SK-N-SH (cell line): ENCODE measurements around the gene DLG2. TPM values are rescaled to one million over a fixed set of nuclear protein-coding genes. Genes with fewer than 3 reads are reported as not detected.

Experiments used
- CTCF ChIA-PET: fragments of 300-600, 350-600 bp; formaldehyde crosslinking; extraction: SDS; loops from one replicate; lab custom pipeline; 2021; lab: Yijun Ruan, JAX
- POLR2A ChIA-PET: fragments of 350-600 bp; sonication (Branson Sonifier 250); formaldehyde crosslinking; extraction: SDS; loops from one replicate; lab custom pipeline; 2020; ENCODE audit warnings: antibody characterized with exemption, inconsistent platforms; lab: Yijun Ruan, JAX
- DNase-seq: peaks from one replicate; pipeline ENCODE4 v3.0.0; 2012
- H2AFZ ChIP-seq: fragments of 200-600 bp; sonication (generic); 2 replicates; pipeline ENCODE4 v1.8.1; 2016; ENCODE audit warnings: antibody characterized with exemption, mild to moderate bottlenecking, low read depth
- H3F3A ChIP-seq: fragments of 200-600 bp; sonication (generic); replicated peaks from 2 replicates; pipeline ENCODE3; 2016; ENCODE audit warnings: antibody characterized with exemption, mild to moderate bottlenecking; ENCODE audit not compliant: insufficient read depth
- H3K27ac ChIP-seq, 2 experiments: fragments of 200-500 bp in 1 of 2; fragments of 200-600 bp in 1 of 2; sonication (Bioruptor generic) in 1 of 2; sonication (generic), shearing (Covaris generic) in 1 of 2; 2 replicates each; pipeline versions ENCODE4 v1.5.1 to v1.6.1; 2014 to 2016; ENCODE audit warnings: low read depth in 2 of 2, inconsistent platforms in 1 of 2, low read length in 1 of 2, mild to moderate bottlenecking in 1 of 2, mixed read lengths in 1 of 2
- H3K27me3 ChIP-seq: fragments of 200-600 bp; sonication (generic), shearing (Covaris generic); 2 replicates; pipeline ENCODE4 v1.6.1; 2016; ENCODE audit warnings: mixed run types; ENCODE audit not compliant: insufficient read depth
- H3K36me3 ChIP-seq, 2 experiments: fragments of 200-500 bp in 1 of 2; fragments of 200-600 bp in 1 of 2; sonication (Bioruptor generic) in 1 of 2; sonication (generic) in 1 of 2; replicated peaks in 1 of 2; 2 replicates each; pipeline versions ENCODE3 to v1.5.1; 2014 to 2016; ENCODE audit warnings: low read length in 1 of 2, mild to moderate bottlenecking in 1 of 2; ENCODE audit not compliant: insufficient read depth in 2 of 2, control insufficient read depth in 1 of 2
- H3K4me1 ChIP-seq, 2 experiments: fragments of 200-500 bp in 1 of 2; fragments of 200-600 bp in 1 of 2; sonication (Bioruptor generic) in 1 of 2; sonication (generic), shearing (Covaris generic) in 1 of 2; 2 replicates each; pipeline versions ENCODE4 v1.5.1 to v1.6.1; 2014 to 2016; ENCODE audit warnings: low read depth in 1 of 2, low read length in 1 of 2, mixed run types in 1 of 2; ENCODE audit not compliant: insufficient read depth in 2 of 2, control insufficient read depth in 1 of 2
- H3K4me2 ChIP-seq: fragments of 200-600 bp; sonication (generic), shearing (Covaris generic); 2 replicates; pipeline ENCODE4 v1.6.1; 2017; ENCODE audit warnings: mixed run types
- H3K4me3 ChIP-seq, 2 experiments: fragments of 200-500 bp in 1 of 2; fragments of 200-600 bp in 1 of 2; sonication (Bioruptor generic) in 1 of 2; sonication (generic), shearing (Covaris generic) in 1 of 2; 2 replicates each; pipeline versions ENCODE4 v1.5.1 to v1.8.1; 2014 to 2016; ENCODE audit warnings: low read depth in 2 of 2, inconsistent platforms in 1 of 2, low read length in 1 of 2, mild to moderate bottlenecking in 1 of 2, mixed read lengths in 1 of 2, moderate library complexity in 1 of 2
- H3K79me2 ChIP-seq: fragments of 200-600 bp; sonication (generic); 2 replicates; pipeline ENCODE4 v1.8.1; 2017; ENCODE audit warnings: mild to moderate bottlenecking; ENCODE audit not compliant: insufficient read depth
- H3K9ac ChIP-seq: fragments of 200-600 bp; sonication (generic); 2 replicates; pipeline ENCODE4 v1.6.1; 2017; ENCODE audit warnings: mixed run types
- H3K9me2 ChIP-seq: fragments of 200-600 bp; sonication (generic); 2 replicates; pipeline ENCODE4 v1.6.1; 2017; ENCODE audit warnings: mixed run types
- H3K9me3 ChIP-seq: fragments of 200-600 bp; sonication (generic); 2 replicates; pipeline ENCODE4 v1.6.1; 2017; ENCODE audit warnings: mixed run types, mild to moderate bottlenecking, moderate library complexity
- H4K20me1 ChIP-seq: fragments of 200-600 bp; sonication (generic); 2 replicates; pipeline ENCODE4 v1.6.1; 2017; ENCODE audit warnings: mild to moderate bottlenecking, mixed run types; ENCODE audit not compliant: insufficient read depth
- CHD2 ChIP-seq: fragments of 150-350 bp; IDR thresholded peaks from 2 replicates; pipeline ENCODE4 v1.6.1; 2018; ENCODE audit warnings: low read length; ENCODE audit not compliant: partially characterized antibody
- ELF1 ChIP-seq: IDR thresholded peaks from 2 replicates; pipeline ENCODE4 v1.4.0; 2012
- EP300 ChIP-seq, 2 experiments: IDR thresholded peaks; 2 replicates each; pipeline versions ENCODE4 v1.4.0 to v1.6.1; 2012; ENCODE audit warnings: borderline replicate concordance in 1 of 2, low read depth in 1 of 2, low read length in 1 of 2
- EZH2phosphoT487 ChIP-seq: fragments of 200-600 bp; sonication (generic); IDR thresholded peaks from 2 replicates; pipeline ENCODE4 v1.6.1; 2017; ENCODE audit warnings: low read depth, mixed run types, mild to moderate bottlenecking, antibody characterized with exemption, moderate library complexity, borderline replicate concordance
- FOXM1 ChIP-seq: IDR thresholded peaks from 2 replicates; pipeline ENCODE4 v1.4.0; 2012; ENCODE audit warnings: low read depth, mild to moderate bottlenecking
- JUND ChIP-seq: IDR thresholded peaks from 2 replicates; pipeline ENCODE4 v1.4.0; 2012
- MEF2A ChIP-seq: IDR thresholded peaks from 2 replicates; pipeline ENCODE4 v1.4.0; 2012; ENCODE audit warnings: low read depth, borderline replicate concordance
- RAD21 ChIP-seq: IDR thresholded peaks from 2 replicates; pipeline ENCODE4 v1.6.1; 2012; ENCODE audit warnings: mild to moderate bottlenecking, low read length
- RXRA ChIP-seq: IDR thresholded peaks from 2 replicates; pipeline ENCODE4 v1.4.0; 2012; ENCODE audit warnings: low read depth, mild to moderate bottlenecking, borderline replicate concordance
- TAF1 ChIP-seq: IDR thresholded peaks from 2 replicates; pipeline ENCODE4 v1.6.1; 2012; ENCODE audit warnings: low read depth, mild to moderate bottlenecking, low read length, moderate library complexity, borderline replicate concordance
- TCF12 ChIP-seq: IDR thresholded peaks from 2 replicates; pipeline ENCODE4 v1.4.0; 2012
- TEAD4 ChIP-seq: IDR thresholded peaks from 2 replicates; pipeline ENCODE4 v1.4.0; 2012; ENCODE audit warnings: mild to moderate bottlenecking, borderline replicate concordance; ENCODE audit not compliant: insufficient read depth
- YY1 ChIP-seq: IDR thresholded peaks from 2 replicates; pipeline ENCODE4 v1.4.0; 2012; ENCODE audit warnings: low read depth, mild to moderate bottlenecking
- WGBS: methylation state at CpG from one replicate; pipeline ENCODE4 v1.1.6; 2017; ENCODE audit warnings: low lambda C conversion rate; 5-methylcytosine and 5-hydroxymethylcytosine counted together
- polyA plus RNA-seq, 3 experiments: library from polyadenylated mRNA; depleted of rRNA; stranded (reverse); fragments of >200 nt; gene quantifications; 2 replicates each; pipeline ENCODE4 v1.2.3, GENCODE V29; 2012
- TF ChIP-seq, protein P1 (sequence below): fragments of 150-350 bp; IDR thresholded peaks from 2 replicates; pipeline ENCODE4 v1.6.1; 2017; ENCODE audit warnings: antibody characterized with exemption, low read length, low read depth, borderline replicate concordance
- TF ChIP-seq, protein P2 (sequence below): IDR thresholded peaks from 2 replicates; pipeline ENCODE4 v1.4.0; 2012; ENCODE audit warnings: low read depth, borderline replicate concordance
- TF ChIP-seq, protein P3 (sequence below): fragments of 200-600 bp; sonication (generic); IDR thresholded peaks from 2 replicates; pipeline ENCODE4 v1.6.1; 2017; ENCODE audit warnings: antibody characterized with exemption, mild to moderate bottlenecking, moderate library complexity
- TF ChIP-seq, protein P4 (sequence below): IDR thresholded peaks from 2 replicates; pipeline ENCODE4; 2012

The DLG2 gene
- polyA plus RNA-seq, 1 of the 3 experiments (the other 2 are of a cell fraction) = 0.21 TPM

DNA sequence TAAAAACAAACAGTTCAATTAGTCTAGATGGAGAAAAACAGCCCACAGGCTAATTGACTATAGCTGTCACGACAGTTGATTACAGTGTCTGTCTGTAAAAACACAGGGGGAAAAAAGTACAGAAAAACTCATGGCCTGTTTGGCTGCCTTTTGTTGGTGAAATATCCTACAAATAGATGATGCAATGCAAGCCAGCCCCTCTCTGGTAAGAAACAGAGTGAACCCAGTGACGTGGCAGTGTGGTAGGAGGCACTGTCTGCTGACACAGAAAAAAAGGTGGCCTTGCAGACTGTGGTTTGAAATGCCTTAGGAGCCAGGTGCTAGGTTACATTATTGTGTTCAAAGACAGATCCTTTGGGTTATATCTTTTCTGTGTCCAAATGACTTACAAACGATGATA lies 1909.6 kb downstream of the DLG2 start:
- H3K9ac ChIP-seq = no peak overlapping the region
- H3F3A ChIP-seq = no peaks in the 10 kb centered on the region
- H3K79me2 ChIP-seq = no peaks in the 10 kb centered on the region
- no peak overlapping the region for H3K4me2 ChIP-seq
- no peaks in the 10 kb centered on the region for H3K36me3 ChIP-seq
- H3K9me3 ChIP-seq = no peaks in the 10 kb centered on the region
- ChIA-PET POLR2A (no interaction called here), CTCF (interaction anchor here (0.9 kb wide), 1 partner anchor 9 kb away, joined by 3 read pairs; no protein-coding TSS in a partner anchor)
- H3K27ac ChIP-seq = no peak overlapping the region
- no peak for DNase-seq
- H3K4me3 ChIP-seq = no peak overlapping the region
- H3K27me3 ChIP-seq = no peaks in the 10 kb centered on the region
- TF ChIP-seq YY1 (no peak), FOXM1 (no peak), TCF12 (no peak), EZH2phosphoT487 (no peak), TEAD4 (no peak), TAF1 (no peak), ELF1 (no peak), EP300 (IDR thresholded peaks at IDR 0.05; ENCODE audit: borderline replicate concordance in 1 of 2, low read depth in 1 of 2, low read length in 1 of 2) (no peak), RXRA (no peak), MEF2A (no peak), JUND (no peak), CHD2 (no peak), RAD21 (no peak)
- TF ChIP-seq, protein P1, sequence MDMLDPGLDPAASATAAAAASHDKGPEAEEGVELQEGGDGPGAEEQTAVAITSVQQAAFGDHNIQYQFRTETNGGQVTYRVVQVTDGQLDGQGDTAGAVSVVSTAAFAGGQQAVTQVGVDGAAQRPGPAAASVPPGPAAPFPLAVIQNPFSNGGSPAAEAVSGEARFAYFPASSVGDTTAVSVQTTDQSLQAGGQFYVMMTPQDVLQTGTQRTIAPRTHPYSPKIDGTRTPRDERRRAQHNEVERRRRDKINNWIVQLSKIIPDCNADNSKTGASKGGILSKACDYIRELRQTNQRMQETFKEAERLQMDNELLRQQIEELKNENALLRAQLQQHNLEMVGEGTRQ = no peak
- TF ChIP-seq, protein P2, sequence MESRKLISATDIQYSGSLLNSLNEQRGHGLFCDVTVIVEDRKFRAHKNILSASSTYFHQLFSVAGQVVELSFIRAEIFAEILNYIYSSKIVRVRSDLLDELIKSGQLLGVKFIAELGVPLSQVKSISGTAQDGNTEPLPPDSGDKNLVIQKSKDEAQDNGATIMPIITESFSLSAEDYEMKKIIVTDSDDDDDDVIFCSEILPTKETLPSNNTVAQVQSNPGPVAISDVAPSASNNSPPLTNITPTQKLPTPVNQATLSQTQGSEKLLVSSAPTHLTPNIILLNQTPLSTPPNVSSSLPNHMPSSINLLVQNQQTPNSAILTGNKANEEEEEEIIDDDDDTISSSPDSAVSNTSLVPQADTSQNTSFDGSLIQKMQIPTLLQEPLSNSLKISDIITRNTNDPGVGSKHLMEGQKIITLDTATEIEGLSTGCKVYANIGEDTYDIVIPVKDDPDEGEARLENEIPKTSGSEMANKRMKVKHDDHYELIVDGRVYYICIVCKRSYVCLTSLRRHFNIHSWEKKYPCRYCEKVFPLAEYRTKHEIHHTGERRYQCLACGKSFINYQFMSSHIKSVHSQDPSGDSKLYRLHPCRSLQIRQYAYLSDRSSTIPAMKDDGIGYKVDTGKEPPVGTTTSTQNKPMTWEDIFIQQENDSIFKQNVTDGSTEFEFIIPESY = no peak
- TF ChIP-seq, protein P3, sequence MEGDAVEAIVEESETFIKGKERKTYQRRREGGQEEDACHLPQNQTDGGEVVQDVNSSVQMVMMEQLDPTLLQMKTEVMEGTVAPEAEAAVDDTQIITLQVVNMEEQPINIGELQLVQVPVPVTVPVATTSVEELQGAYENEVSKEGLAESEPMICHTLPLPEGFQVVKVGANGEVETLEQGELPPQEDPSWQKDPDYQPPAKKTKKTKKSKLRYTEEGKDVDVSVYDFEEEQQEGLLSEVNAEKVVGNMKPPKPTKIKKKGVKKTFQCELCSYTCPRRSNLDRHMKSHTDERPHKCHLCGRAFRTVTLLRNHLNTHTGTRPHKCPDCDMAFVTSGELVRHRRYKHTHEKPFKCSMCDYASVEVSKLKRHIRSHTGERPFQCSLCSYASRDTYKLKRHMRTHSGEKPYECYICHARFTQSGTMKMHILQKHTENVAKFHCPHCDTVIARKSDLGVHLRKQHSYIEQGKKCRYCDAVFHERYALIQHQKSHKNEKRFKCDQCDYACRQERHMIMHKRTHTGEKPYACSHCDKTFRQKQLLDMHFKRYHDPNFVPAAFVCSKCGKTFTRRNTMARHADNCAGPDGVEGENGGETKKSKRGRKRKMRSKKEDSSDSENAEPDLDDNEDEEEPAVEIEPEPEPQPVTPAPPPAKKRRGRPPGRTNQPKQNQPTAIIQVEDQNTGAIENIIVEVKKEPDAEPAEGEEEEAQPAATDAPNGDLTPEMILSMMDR = no peak
- TF ChIP-seq, protein P4, sequence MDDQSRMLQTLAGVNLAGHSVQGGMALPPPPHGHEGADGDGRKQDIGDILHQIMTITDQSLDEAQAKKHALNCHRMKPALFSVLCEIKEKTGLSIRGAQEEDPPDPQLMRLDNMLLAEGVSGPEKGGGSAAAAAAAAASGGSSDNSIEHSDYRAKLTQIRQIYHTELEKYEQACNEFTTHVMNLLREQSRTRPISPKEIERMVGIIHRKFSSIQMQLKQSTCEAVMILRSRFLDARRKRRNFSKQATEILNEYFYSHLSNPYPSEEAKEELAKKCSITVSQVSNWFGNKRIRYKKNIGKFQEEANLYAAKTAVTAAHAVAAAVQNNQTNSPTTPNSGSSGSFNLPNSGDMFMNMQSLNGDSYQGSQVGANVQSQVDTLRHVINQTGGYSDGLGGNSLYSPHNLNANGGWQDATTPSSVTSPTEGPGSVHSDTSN = no peak
- WGBS = 46% methylated on average over 3 of the region's 3 CpGs
- peaks cover 0 to 4% of the 10 kb centered on the region in 2 experiments; a peak in 2 of 4 replicates for H3K4me1 ChIP-seq
- H3K9me2 ChIP-seq = no peaks in the 10 kb centered on the region
- no peaks in the 10 kb centered on the region for H4K20me1 ChIP-seq
- H2AFZ ChIP-seq = no peak overlapping the region
